ENCODE data around the gene FAN1.

GRCh38 chr15:30917675-30918074, 14.0 kb downstream of the FAN1 start:
- no peak for TF ChIP-seq POLR2A (IDR thresholded peaks at IDR 0.05)
- no peak for TF ChIP-seq CTCF (IDR thresholded peaks at IDR 0.05)
